ENCODE measurements around the gene KHDC4.
"Not testable (repeated sequence)": the region's sequence is repeated elsewhere in the genome, so short reads cannot be mapped to it uniquely, and the experiment has no call there.

The KHDC4 gene

DNA sequence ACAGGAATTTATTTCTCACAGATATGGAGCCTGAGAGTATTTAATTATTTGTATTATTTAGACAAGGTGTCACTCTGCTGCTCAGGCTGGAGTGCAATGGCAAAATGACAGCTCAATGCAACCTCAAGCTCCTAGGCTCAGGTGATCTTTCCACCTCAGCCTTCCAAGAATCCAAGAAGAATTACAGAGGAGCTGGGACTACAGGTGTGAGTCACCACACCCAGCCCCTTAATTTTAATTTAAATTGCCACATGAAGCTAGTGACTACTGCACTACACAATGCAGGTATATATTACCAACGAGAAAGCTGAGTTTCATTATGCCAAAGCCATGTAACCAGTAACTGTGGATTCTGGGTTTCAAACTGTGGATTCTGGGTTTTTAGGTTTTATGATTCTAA lies 2.1 kb downstream of the KHDC4 start:
- TF ChIP-seq POLR2A (IDR thresholded peaks at IDR 0.05; ENCODE audit: low read depth, low read length) (no peak), POU2F2 (IDR thresholded peaks at IDR 0.05; ENCODE audit: low read depth, low read length) (no peak), TAF1 (IDR thresholded peaks at IDR 0.05; ENCODE audit: low read depth, low read length) (no peak), PAX5 (IDR thresholded peaks at IDR 0.05; ENCODE audit: insufficient read depth, low read length, severe bottlenecking) (no peak), SPI1 (IDR thresholded peaks at IDR 0.05; ENCODE audit: low read depth, low read length) (no peak), POLR2AphosphoS5 (IDR thresholded peaks at IDR 0.05; ENCODE audit: low read depth, low read length) (no peak)
- FAIRE-seq (no peak), DNase-seq (ENCODE audit: insufficient read length, low spot score) (no peak)

DNA sequence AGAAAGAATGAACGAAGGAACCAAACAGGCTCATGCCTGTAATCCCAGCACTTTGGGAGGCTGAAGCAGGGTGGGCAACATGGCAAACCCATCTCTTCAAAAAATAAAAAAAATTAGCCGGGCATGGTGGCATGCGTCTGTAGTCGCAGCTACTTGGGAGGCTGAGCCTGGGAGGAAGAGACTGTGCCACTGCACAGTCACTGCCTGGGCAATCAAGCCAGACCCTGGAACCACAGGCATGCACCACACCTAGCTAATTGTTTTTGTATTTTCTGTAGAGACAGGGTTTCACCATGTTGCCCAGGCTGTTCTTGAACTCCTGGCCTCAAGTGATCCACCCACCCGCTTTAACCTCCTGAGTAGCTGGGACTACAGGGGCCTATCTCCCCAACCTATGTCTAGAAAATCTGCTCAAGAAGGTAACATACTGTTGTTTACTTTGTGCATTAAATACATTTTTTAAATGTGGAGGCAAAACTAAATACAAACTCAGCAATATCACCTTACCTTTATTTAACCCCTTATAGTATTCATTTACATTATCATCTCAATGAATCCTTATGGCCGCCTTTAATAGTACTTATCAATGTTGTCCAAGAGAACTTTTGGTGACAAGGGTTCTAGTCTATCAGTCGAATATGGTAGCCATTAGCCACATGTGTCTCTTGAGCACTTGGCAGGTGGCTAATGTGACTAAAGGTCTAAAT lies 2.7 kb downstream of the KHDC4 start:
- no peak for DNase-seq (ENCODE audit: insufficient read length, low spot score)
- FAIRE-seq = no peak
- peak; percentile 31; the same call in 1 of the 2 replicates for TF ChIP-seq POLR2A (IDR thresholded peaks at IDR 0.05; ENCODE audit: low read depth, low read length)
- TF ChIP-seq POU2F2 (IDR thresholded peaks at IDR 0.05; ENCODE audit: low read depth, low read length) = no peak
- 0 out of 2 replicates have a peak, but pooled peaks have one; percentile 54 for TF ChIP-seq POLR2AphosphoS5 (IDR thresholded peaks at IDR 0.05; ENCODE audit: low read depth, low read length)
- TF ChIP-seq TAF1 (IDR thresholded peaks at IDR 0.05; ENCODE audit: low read depth, low read length) = no peak
- TF ChIP-seq SPI1 (IDR thresholded peaks at IDR 0.05; ENCODE audit: low read depth, low read length) = no peak

DNA sequence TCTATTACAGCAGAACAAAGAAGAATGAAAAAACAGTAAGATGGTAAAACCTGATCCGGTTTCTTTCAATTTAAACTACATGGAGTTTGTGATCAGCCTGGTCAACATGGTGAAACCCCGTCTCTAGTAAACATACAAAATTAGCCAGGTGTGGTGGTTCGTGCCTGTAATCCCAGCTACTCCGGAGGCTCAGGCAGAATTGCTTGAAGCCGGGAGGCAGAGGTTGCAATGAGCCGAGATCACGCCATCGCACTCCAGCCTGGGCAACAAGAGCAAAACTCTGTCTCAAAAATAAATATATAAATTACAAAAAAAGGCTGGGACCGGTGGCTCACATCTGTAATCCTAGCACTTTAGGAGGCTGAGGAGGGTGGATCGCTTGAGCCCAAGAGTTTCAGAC lies 3.5 kb downstream of the KHDC4 start:
- FAIRE-seq; DNase-seq (ENCODE audit: insufficient read length, low spot score): not testable (repeated sequence)

DNA sequence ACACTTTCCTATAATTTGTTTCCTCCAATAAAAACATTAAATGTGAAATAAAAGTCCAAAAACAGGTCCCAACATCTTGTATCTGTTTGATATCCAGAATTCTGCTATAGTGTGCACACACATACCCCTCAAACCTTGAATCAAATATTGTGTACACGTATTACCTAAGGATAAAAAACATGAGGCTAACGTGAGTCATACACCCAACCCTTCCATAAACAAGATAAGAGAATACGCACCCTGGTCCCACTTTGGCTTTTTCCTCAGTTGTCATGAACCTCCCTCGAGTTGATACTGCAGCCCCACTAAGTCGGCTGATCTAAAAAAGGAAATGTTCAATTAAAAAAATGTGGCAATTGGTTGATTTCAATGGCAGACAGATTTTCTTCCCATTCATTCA lies 5.2 kb downstream of the KHDC4 start:
- FAIRE-seq = no peak
- no peak for DNase-seq (ENCODE audit: insufficient read length, low spot score)
- TF ChIP-seq PAX5 (IDR thresholded peaks at IDR 0.05; ENCODE audit: insufficient read depth, low read length, severe bottlenecking) (no peak), POLR2AphosphoS5 (IDR thresholded peaks at IDR 0.05; ENCODE audit: low read depth, low read length) (no peak), TAF1 (IDR thresholded peaks at IDR 0.05; ENCODE audit: low read depth, low read length) (no peak), POU2F2 (IDR thresholded peaks at IDR 0.05; ENCODE audit: low read depth, low read length) (no peak), SPI1 (IDR thresholded peaks at IDR 0.05; ENCODE audit: low read depth, low read length) (no peak), POLR2A (IDR thresholded peaks at IDR 0.05; ENCODE audit: low read depth, low read length) (no peak)

DNA sequence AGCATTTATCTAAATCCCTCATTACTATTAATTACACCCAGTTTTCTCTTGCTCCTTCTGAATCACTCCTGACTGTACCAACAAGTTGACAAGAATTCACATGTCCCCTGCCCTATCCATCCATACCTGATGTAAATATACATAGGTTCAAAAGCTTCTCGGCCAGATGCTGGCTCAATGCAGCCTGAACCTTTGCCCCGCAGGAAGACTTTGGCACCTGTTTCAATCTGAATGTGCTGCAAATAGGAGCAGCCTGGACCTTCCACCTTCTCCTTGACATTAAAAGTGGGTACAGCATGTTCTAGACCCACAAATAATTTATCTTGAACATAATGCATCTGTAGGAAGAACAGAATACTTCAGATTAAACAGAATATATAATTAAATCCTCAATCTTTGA lies 8.7 kb downstream of the KHDC4 start:
- FAIRE-seq = no peak
- TF ChIP-seq POLR2AphosphoS5 (IDR thresholded peaks at IDR 0.05; ENCODE audit: low read depth, low read length) (no peak), SPI1 (IDR thresholded peaks at IDR 0.05; ENCODE audit: low read depth, low read length) (no peak), PAX5 (IDR thresholded peaks at IDR 0.05; ENCODE audit: insufficient read depth, low read length, severe bottlenecking) (no peak), POLR2A (IDR thresholded peaks at IDR 0.05; ENCODE audit: low read depth, low read length) (no peak), TAF1 (IDR thresholded peaks at IDR 0.05; ENCODE audit: low read depth, low read length) (no peak), POU2F2 (IDR thresholded peaks at IDR 0.05; ENCODE audit: low read depth, low read length) (no peak)
- DNase-seq (ENCODE audit: insufficient read length, low spot score) = no peak

- no peak for TF ChIP-seq PAX5 (IDR thresholded peaks at IDR 0.05; ENCODE audit: insufficient read depth, low read length, severe bottlenecking)
- no peak for TF ChIP-seq TAF1 (IDR thresholded peaks at IDR 0.05; ENCODE audit: low read depth, low read length)
- no peak for DNase-seq (ENCODE audit: insufficient read length, low spot score)
- peak; percentile 40 for FAIRE-seq
Measured at GRCh38 chr1:155920717-155921116, 13.5 kb downstream of the KHDC4 start.

DNA sequence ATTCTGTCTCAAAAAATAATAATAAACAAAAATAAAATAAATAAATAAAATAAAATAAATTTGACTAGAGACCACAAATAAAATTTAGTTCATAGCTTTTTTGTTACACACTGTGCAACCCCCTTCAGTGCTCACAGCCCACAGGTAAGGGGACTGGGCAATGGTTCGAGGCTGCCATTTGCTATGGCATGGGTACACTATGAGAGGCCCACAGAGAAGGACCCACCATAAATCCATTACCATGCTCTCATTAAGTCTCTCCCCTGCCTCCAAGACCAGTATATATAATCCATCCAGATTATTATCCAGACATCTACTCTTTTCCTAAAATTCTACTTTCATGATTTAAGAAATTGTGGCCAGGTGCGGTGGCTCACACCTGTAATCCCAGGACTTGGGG lies 14.4 kb downstream of the KHDC4 start:
- FAIRE-seq (no peak), DNase-seq (ENCODE audit: insufficient read length, low spot score) (no peak)
- TF ChIP-seq POLR2A (IDR thresholded peaks at IDR 0.05; ENCODE audit: low read depth, low read length) = peak; percentile 52
- no peak for TF ChIP-seq TAF1 (IDR thresholded peaks at IDR 0.05; ENCODE audit: low read depth, low read length)
- peak; percentile 54; the same call in 1 of the 2 replicates for TF ChIP-seq POLR2AphosphoS5 (IDR thresholded peaks at IDR 0.05; ENCODE audit: low read depth, low read length)

- TF ChIP-seq POLR2AphosphoS5 (IDR thresholded peaks at IDR 0.05; ENCODE audit: low read depth, low read length) = no peak
- no peak for FAIRE-seq
- DNase-seq (ENCODE audit: insufficient read length, low spot score) = no peak
Measured at GRCh38 chr1:155918660-155919059, 15.6 kb downstream of the KHDC4 start.

DNA sequence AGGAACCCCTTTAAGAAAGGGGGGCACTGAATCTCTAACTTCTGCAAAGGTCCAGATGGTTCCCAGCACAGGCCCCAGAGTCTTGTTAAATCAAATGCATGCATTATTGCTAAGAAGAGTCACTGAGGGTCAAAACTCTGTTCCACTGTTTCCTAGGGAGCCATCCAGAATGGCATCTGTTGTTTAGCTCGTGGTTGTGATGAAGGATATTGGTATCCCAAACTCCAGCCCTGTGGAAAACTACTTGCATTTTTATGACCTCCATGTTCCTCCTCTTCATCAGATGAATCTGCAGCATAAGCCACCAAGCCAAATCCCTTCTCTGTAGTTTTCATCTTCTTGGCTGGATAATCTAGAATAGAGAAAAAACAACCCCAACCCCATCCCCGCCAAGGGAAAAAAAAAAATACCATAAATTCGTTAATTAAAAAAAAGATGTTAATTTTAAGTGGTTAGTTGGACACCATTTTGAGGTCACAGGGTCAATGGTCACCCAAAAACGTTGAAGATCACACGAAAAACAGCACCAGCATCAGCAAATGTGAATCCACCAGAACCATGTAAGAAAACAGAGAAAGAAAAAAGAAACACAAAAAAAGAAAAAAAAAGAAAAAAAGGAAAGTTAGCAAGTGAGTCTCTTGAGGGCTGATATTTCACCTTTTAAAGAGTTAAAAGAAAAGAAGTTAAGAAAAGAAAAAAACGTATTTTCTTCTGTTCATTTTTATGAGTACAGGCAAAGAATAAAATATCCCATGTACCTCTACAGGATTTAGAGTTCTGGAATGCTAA lies 20.1 kb downstream of the KHDC4 start:
- FAIRE-seq (no peak), DNase-seq (ENCODE audit: insufficient read length, low spot score) (no peak)
- no peak for TF ChIP-seq POLR2A (IDR thresholded peaks at IDR 0.05; ENCODE audit: low read depth, low read length)
- TF ChIP-seq POLR2AphosphoS5 (IDR thresholded peaks at IDR 0.05; ENCODE audit: low read depth, low read length) = no peak
- TF ChIP-seq TAF1 (IDR thresholded peaks at IDR 0.05; ENCODE audit: low read depth, low read length) = no peak
- TF ChIP-seq POU2F2 (IDR thresholded peaks at IDR 0.05; ENCODE audit: low read depth, low read length) = no peak
- no peak for TF ChIP-seq SPI1 (IDR thresholded peaks at IDR 0.05; ENCODE audit: low read depth, low read length)
- TF ChIP-seq PAX5 (IDR thresholded peaks at IDR 0.05; ENCODE audit: insufficient read depth, low read length, severe bottlenecking) = no peak

DNA sequence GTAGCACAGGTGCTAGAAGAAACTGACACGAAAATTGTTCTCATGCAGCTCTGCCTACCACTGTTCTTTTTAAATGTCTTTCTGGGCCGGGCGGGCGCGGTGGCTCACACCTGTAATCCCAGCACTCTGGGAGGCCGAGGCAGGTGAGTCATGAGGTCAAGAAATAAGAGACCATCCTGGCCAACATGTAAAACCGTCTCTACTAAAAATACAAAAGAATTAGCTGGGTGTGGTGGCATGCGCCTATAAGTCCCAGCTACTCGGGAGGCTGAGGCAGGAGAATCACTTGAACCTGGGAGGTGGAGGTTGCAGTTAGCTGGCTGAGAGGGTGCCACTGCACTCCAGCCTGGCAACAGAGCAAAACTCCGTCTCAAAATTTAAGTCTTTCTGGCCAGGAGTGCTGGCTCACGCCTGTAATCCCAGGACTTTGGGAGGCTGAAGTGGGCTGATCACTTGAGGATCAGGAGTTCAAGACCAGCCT lies 22.1 kb downstream of the KHDC4 start:
- peak; percentile 54; the same call in 1 of the 2 replicates for TF ChIP-seq POLR2AphosphoS5 (IDR thresholded peaks at IDR 0.05; ENCODE audit: low read depth, low read length)
- TF ChIP-seq TAF1 (IDR thresholded peaks at IDR 0.05; ENCODE audit: low read depth, low read length) = no peak
- TF ChIP-seq POU2F2 (IDR thresholded peaks at IDR 0.05; ENCODE audit: low read depth, low read length) = peak; percentile 10; the same call in 1 of the 2 replicates
- FAIRE-seq (no peak), DNase-seq (ENCODE audit: insufficient read length, low spot score) (no peak)
